Fibroblast of lung (primary cell): ENCODE measurements around the gene SPINT2.

Experiments
- CTCF ChIP-seq, 2 donors: IDR thresholded peaks in 1 of 2; conservative IDR thresholded peaks in 1 of 2; 1 replicate in 1 of 2; 2 replicates in 1 of 2; pipeline ENCODE4 v1.5.1; 2011 to 2012; ENCODE audit warnings: low read length in 2 of 2, control low read depth in 1 of 2, inconsistent platforms in 1 of 2, low read depth in 1 of 2, mild to moderate bottlenecking in 1 of 2
- EZH2 ChIP-seq: IDR thresholded peaks from 2 replicates; pipeline ENCODE4 v1.5.1; 2012; ENCODE audit warnings: low read length, control low read depth, mild to moderate bottlenecking; ENCODE audit errors: missing control alignments

- TF ChIP-seq EZH2 (no peak), CTCF (conservative IDR thresholded peaks at IDR 0.05 in 1 of 2, IDR thresholded peaks at IDR 0.05 in 1 of 2; ENCODE audit: low read depth in 1 of 2, low read length in 2 of 2) (no peak)
These were observed 51.5 kb downstream of the SPINT2 start, which contains the start of gene YIF1B for GRCh38 chr19:38315657-38316476.
